C4-2B (cell line): ENCODE measurements around the gene H1-8.

ENCODE experiments used
- H3K27ac ChIP-seq: fragments of 450-650 bp; 2 replicates; pipeline ENCODE4 v1.5.1; 2017
- ZFX ChIP-seq: fragments of 450-650 bp; IDR thresholded peaks from 2 replicates; pipeline ENCODE4 v1.6.1; 2017
- TF ChIP-seq, protein P1 (sequence below): fragments of 450-650 bp; conservative IDR thresholded peaks from 2 replicates; pipeline ENCODE4 v1.5.1; 2017; ENCODE audit warnings: mild to moderate bottlenecking

H1-8 gene

DNA sequence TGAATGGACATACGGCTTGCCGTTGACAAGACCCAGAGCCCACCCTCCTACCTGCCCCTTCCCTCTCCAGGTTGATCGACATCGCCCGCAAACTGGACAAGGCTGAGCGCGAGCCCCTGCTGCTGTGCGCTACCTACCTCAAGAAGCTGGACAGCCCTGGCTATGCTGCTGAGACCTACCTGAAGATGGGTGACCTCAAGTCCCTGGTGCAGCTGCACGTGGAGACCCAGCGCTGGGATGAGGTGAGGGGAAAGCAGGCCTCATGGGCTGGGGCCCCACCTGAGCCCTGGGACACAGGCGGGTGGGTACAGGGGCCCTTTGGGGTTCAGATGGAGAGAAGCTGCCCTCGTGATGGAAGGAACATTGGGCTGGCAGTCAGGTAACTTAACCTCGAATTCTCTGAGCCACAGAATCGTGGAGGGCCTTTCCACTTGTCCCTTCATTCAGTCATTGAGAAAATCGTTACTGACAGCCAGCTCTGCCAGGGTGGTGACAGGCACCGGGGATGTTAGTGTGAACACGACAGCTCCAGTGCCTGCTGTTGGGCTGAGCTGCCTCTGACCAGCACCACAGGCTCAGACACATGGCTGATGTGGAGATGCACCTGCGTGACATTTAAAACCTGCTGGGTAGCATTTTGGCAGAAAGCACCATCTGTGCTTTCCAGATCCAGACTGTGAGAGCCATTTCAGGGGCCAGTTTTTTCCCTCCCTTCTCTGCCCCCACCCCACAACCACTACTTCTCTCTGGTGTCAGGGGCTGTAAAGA, 40.1 kb upstream of the H1-8 start:
- TF ChIP-seq, protein P1, sequence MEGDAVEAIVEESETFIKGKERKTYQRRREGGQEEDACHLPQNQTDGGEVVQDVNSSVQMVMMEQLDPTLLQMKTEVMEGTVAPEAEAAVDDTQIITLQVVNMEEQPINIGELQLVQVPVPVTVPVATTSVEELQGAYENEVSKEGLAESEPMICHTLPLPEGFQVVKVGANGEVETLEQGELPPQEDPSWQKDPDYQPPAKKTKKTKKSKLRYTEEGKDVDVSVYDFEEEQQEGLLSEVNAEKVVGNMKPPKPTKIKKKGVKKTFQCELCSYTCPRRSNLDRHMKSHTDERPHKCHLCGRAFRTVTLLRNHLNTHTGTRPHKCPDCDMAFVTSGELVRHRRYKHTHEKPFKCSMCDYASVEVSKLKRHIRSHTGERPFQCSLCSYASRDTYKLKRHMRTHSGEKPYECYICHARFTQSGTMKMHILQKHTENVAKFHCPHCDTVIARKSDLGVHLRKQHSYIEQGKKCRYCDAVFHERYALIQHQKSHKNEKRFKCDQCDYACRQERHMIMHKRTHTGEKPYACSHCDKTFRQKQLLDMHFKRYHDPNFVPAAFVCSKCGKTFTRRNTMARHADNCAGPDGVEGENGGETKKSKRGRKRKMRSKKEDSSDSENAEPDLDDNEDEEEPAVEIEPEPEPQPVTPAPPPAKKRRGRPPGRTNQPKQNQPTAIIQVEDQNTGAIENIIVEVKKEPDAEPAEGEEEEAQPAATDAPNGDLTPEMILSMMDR, result no peak
- no peak for TF ChIP-seq ZFX
- H3K27ac ChIP-seq, result no peak overlapping the region

DNA sequence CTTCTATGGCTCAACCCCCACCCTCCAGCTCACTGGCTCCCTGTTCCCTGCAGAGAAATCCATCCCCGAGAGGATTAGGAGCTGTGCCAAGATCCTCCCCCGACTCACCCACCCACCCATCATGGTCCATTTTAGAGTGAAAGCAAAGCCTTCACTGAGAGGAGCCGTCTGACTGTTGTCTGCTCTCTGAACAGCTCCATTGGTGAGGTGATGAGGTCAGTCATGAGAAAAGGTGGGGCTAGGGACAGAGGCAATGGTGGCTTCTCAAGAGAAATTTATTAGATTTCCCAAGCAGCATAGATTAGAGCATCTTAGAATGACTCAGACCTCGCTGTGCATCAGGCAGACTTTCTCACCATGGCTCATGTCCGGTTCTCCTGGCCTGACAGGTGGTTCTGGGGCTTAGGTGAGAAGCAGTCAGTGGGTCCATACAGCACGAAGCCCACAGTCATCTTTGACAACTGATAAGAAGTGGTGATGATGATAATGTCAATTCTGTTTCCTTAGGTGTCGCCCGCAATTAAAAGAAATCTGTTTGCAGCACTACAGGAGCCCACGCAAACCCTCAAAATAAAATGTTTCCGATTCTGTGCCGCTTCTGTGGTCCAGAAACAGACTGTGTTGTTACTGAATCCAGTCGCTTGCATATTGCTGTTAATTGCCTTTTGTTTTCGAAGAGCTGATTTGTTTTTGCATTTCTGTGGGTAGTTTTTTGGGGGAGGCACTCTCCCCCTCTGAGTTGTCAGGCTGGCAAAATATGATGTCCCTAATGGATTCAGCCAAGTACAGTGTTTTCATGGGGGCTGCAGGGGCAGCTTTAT, 39.3 kb upstream of the H1-8 start:
- no peak for TF ChIP-seq ZFX
- TF ChIP-seq, protein P1, result no peak
- no peak overlapping the region for H3K27ac ChIP-seq

DNA sequence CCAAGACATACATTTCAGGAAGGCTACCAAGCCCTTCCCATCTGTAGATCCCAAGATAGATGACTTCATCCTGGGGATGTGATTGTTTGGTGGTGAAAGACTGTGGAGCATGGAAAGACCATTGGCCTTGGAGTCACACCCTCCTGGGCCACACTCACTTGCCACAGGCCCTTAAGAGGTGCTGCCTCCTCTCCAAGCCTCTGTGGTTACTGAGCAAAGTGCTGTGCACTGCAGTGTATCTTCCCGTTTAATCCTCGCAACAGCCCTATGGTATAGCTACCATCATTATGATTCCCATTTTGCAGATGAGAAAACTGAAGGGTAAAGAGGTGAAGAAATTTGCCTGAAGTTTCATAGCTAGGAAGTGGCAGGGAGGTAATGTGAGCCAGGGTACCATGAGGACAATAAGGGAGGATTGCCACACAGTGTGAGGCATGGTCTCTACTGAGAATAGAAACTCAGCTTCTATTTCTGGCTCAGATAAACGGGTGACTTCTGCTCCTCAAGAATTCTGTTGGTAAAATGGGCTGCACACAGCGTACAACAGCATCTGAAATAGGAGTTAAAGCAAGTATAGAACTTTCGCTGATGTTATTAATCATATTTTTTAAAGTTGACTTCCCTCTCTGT, 38.4 kb upstream of the H1-8 start:
- no peak overlapping the region for H3K27ac ChIP-seq
- TF ChIP-seq, protein P1, result no peak

DNA sequence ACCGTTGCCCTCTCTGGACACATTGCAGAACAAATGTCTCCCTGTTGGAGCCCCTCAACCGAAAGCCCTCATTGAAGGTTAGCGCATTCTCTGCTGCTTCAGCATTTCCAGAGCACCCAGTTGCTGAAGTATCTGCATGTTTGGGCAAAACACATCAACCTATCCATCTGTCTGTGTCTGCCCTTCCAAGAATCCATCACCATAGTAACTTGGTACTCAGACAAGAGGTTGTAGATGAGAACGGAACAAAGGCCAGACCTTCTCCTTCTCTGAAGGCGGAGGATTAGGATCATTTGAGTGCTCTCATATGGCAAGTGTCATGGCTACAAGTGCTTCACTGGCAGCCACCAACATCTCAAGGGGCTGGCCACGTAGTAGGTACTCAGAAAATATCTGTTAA, 37.6 kb upstream of the H1-8 start:
- no peak for TF ChIP-seq ZFX
- TF ChIP-seq, protein P1, result no peak

DNA sequence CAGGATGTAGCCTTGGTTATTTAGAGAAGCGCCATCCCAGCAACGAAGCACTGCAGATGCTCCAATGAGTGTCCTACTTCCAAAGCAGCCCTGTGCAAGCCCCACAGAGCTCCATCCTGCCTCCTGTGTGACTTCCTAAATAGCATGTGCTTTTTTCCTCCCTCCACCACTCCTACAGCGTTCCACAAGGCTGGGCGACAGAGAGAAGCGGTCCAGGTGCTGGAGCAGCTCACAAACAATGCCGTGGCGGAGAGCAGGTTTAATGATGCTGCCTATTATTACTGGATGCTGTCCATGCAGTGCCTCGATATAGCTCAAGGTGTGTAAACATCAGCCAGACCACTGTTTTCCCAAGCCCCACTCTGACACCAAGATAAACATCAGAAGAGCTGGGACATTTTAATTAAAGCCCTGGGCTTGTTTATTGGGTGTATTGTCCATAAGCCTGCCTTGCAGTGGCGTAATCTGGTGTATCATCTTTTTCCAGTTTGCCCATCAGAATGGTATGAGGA, 36.7 kb upstream of the H1-8 start:
- no peak overlapping the region for H3K27ac ChIP-seq
- TF ChIP-seq, protein P1, result no peak

More for the DNA sequence above, 37.6 kb upstream of the H1-8 start:
- H3K27ac ChIP-seq, result no peak overlapping the region

DNA sequence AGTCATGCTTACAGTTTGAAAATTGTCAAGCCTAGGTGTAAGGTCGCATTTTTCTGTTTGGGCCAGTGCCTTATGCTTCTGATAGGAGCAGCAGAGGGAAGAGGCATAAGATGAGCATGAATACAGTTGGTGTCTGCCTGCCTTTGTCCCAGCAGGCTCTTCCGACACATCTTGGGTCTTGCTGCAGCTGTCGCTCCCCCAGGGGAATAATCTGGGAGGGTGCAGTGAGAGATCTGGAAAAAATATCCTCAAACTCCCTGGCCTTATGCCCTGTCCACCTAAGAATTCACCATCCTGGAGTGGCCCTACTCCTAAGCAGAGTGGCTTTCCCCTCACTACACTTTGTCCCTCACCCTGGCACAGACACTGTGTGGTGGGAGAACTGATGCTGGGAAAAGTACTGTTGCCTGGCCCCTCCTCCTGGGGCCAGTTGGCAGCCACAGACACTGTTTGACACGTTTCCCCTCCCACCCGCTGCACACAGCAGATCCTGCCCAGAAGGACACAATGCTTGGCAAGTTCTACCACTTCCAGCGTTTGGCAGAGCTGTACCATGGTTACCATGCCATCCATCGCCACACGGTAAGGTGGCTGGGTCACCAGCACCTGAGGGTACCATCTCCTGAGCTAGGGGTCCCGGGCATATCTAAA, 35.7 kb upstream of the H1-8 start:
- no peak for TF ChIP-seq ZFX
- TF ChIP-seq, protein P1, result no peak
- no peak overlapping the region for H3K27ac ChIP-seq
